ENCODE data around the gene GPX6.
"Not testable (repeated sequence)": the region's sequence is repeated elsewhere in the genome, so short reads cannot be mapped to it uniquely, and the experiment has no call there.

GPX6 gene

GRCh38 chr6:28525496-28526039, 10.0 kb upstream of the GPX6 start, which contains the start of gene GPX5:
TSS of gene GPX5 (plus strand) at chr6:28525881. CDS start at chr6:28526014, 133 bp downstream.
- DNase-seq (ENCODE audit: low spot score) = no peak

- DNase-seq (ENCODE audit: low spot score) = peak; percentile 41
Observed at GRCh38 chr6:28523241-28523622, 7.6 kb upstream of the GPX6 start.

- no peak for DNase-seq (ENCODE audit: low spot score)
Observed at GRCh38 chr6:28522594-28523240, 7.1 kb upstream of the GPX6 start.

- no peak for DNase-seq (ENCODE audit: low spot score)
Observed at GRCh38 chr6:28517964-28518363, 2.4 kb upstream of the GPX6 start.

GRCh38 chr6:28512387-28512786, 3.2 kb downstream of the GPX6 start:
- not testable (repeated sequence) for DNase-seq (ENCODE audit: low spot score)

GRCh38 chr6:28511628-28512300, 3.8 kb downstream of the GPX6 start:
- no peak for DNase-seq (ENCODE audit: low spot score)

- no peak for DNase-seq (ENCODE audit: low spot score)
Observed at GRCh38 chr6:28506807-28507475, 8.7 kb downstream of the GPX6 start.

GRCh38 chr6:28505733-28506132, 9.9 kb downstream of the GPX6 start:
- no peak for DNase-seq (ENCODE audit: low spot score)

GRCh38 chr6:28502709-28503305, 12.8 kb downstream of the GPX6 start:
- not testable (repeated sequence) for DNase-seq (ENCODE audit: low spot score)

GRCh38 chr6:28502136-28502535, 13.5 kb downstream of the GPX6 start:
- not testable (repeated sequence) for DNase-seq (ENCODE audit: low spot score)

- no peak for DNase-seq (ENCODE audit: low spot score)
Observed at GRCh38 chr6:28501259-28501658, 14.3 kb downstream of the GPX6 start.

GRCh38 chr6:28497893-28498292, 17.7 kb downstream of the GPX6 start:
- no peak for DNase-seq (ENCODE audit: low spot score)

GRCh38 chr6:28497306-28497705, 18.3 kb downstream of the GPX6 start:
- DNase-seq (ENCODE audit: low spot score) = no peak

- DNase-seq (ENCODE audit: low spot score) = no peak
Observed at GRCh38 chr6:28496099-28496779, 19.4 kb downstream of the GPX6 start.

- no peak for DNase-seq (ENCODE audit: low spot score)
Observed at GRCh38 chr6:28491984-28492317, 23.6 kb downstream of the GPX6 start.

- DNase-seq (ENCODE audit: low spot score) = no peak
Observed at GRCh38 chr6:28490205-28490890, 25.2 kb downstream of the GPX6 start.

GRCh38 chr6:28489366-28490204, 26.0 kb downstream of the GPX6 start:
- no peak for DNase-seq (ENCODE audit: low spot score)

- DNase-seq (ENCODE audit: low spot score) = no peak
Observed at GRCh38 chr6:28488916-28489365, 26.7 kb downstream of the GPX6 start.

- DNase-seq (ENCODE audit: low spot score) = no peak
Observed at GRCh38 chr6:28486988-28487742, 28.4 kb downstream of the GPX6 start.

GRCh38 chr6:28486533-28486932, 29.1 kb downstream of the GPX6 start:
- no peak for DNase-seq (ENCODE audit: low spot score)

Measured in CD4-positive, alpha-beta T cell treated with Interleukin-15 for 4 hours (primary cell).